GM23338 (cell line): ENCODE data around the gene RASA3. TPM values are rescaled to one million over a fixed set of nuclear protein-coding genes. Genes with fewer than 3 reads are reported as not detected.

Source experiments
- ATAC-seq: fragments of 200-7000 bp; cut with Tn5 transposase; 3 replicates; pipeline ENCODE4 v1.9.1; 2020
- DNase-seq: peaks from one replicate; pipeline ENCODE4 v3.0.0-alpha.2; 2015; ENCODE audit warnings: low spot score
- H2AFZ ChIP-seq: fragments of 200-600 bp; sonication (generic); 2 replicates; pipeline ENCODE4 v1.8.0; 2016; ENCODE audit warnings: antibody characterized with exemption, mild to moderate bottlenecking, moderate library complexity
- H3F3A ChIP-seq: fragments of 200-600 bp; sonication (generic); replicated peaks from 2 replicates; pipeline ENCODE4 v1.8.0; 2017; ENCODE audit warnings: antibody characterized with exemption, mixed run types, low read depth
- H3K27ac ChIP-seq: fragments of 200-600 bp; sonication (generic); 2 replicates; pipeline ENCODE4 v1.6.1; 2016; ENCODE audit warnings: low read depth
- H3K27me3 ChIP-seq: fragments of 200-600 bp; sonication (generic); 2 replicates; pipeline ENCODE4 v1.8.0; 2016; ENCODE audit warnings: mild to moderate bottlenecking, mixed run types, moderate library complexity; ENCODE audit not compliant: insufficient read depth
- H3K36me3 ChIP-seq: fragments of 200-600 bp; sonication (generic); 2 replicates; pipeline ENCODE4 v1.8.0; 2016; ENCODE audit warnings: mild to moderate bottlenecking; ENCODE audit not compliant: insufficient read depth
- H3K4me1 ChIP-seq: fragments of 200-600 bp; sonication (generic); 2 replicates; pipeline ENCODE4 v1.8.0; 2016; ENCODE audit warnings: mild to moderate bottlenecking, moderate library complexity; ENCODE audit not compliant: insufficient read depth
- H3K4me2 ChIP-seq: fragments of 200-600 bp; sonication (generic); 2 replicates; pipeline ENCODE4 v1.7.1; 2017; ENCODE audit warnings: mixed run types
- H3K4me3 ChIP-seq: fragments of 200-600 bp; sonication (generic); 2 replicates; pipeline ENCODE4 v1.6.1; 2016; ENCODE audit warnings: mixed run types
- H3K79me2 ChIP-seq: fragments of 200-600 bp; sonication (generic); replicated peaks from 2 replicates; pipeline ENCODE4 v1.8.0; 2017; ENCODE audit warnings: mild to moderate bottlenecking; ENCODE audit not compliant: insufficient read depth
- H3K9me2 ChIP-seq: fragments of 200-600 bp; sonication (generic); 2 replicates; pipeline ENCODE4 v1.8.0; 2017; ENCODE audit not compliant: insufficient read depth
- H4K20me1 ChIP-seq: fragments of 200-600 bp; sonication (generic); replicated peaks from 2 replicates; pipeline ENCODE4 v1.8.0; 2017; ENCODE audit warnings: mild to moderate bottlenecking; ENCODE audit not compliant: insufficient read depth
- H3K27ac Mint-ChIP-seq: 2 replicates; pipeline ENCODE4 v1.8.0; 2020; ENCODE audit warnings: inconsistent platforms, mild to moderate bottlenecking, moderate library complexity, mixed read lengths
- H3K27me3 Mint-ChIP-seq: 3 replicates; pipeline ENCODE4 v1.8.0; 2022; ENCODE audit warnings: low read depth, mild to moderate bottlenecking, moderate library complexity, mixed read lengths, inconsistent platforms; ENCODE audit not compliant: insufficient read depth, poor library complexity
- H3K36me3 Mint-ChIP-seq: 3 replicates; pipeline ENCODE4 v1.8.0; 2021; ENCODE audit warnings: low read depth, mild to moderate bottlenecking, inconsistent platforms, moderate library complexity, mixed read lengths
- H3K4me1 Mint-ChIP-seq: 3 replicates; pipeline ENCODE4 v1.8.0; 2020; ENCODE audit warnings: mild to moderate bottlenecking, inconsistent platforms, mixed read lengths
- H3K4me3 Mint-ChIP-seq: 3 replicates; pipeline ENCODE4 v1.8.0; 2021; ENCODE audit warnings: moderate library complexity, mild to moderate bottlenecking, inconsistent platforms, mixed read lengths
- H3K9me3 Mint-ChIP-seq: 3 replicates; pipeline ENCODE4 v1.8.0; 2020; ENCODE audit warnings: moderate library complexity, mild to moderate bottlenecking, inconsistent platforms, mixed read lengths
- CREB1 ChIP-seq: fragments of 250-450 bp; sonication (Bioruptor Pico); IDR thresholded peaks from 2 replicates; pipeline ENCODE4 v1.5.0; 2020; ENCODE audit warnings: low read depth, mild to moderate bottlenecking, moderate library complexity
- EZH2 ChIP-seq: fragments of 200-600 bp; sonication (generic); IDR thresholded peaks from one replicate; pipeline ENCODE4 v1.8.0; 2017; ENCODE audit warnings: antibody characterized with exemption, mild to moderate bottlenecking, low read depth; ENCODE audit not compliant: unreplicated experiment
- EZH2phosphoT487 ChIP-seq: fragments of 200-600 bp; sonication (generic); IDR thresholded peaks from one replicate; pipeline ENCODE4 v1.8.1; 2018; ENCODE audit warnings: antibody characterized with exemption; ENCODE audit not compliant: unreplicated experiment
- JUNB ChIP-seq: IDR thresholded peaks from one replicate; pipeline ENCODE4 v1.6.1; 2016; ENCODE audit warnings: antibody characterized with exemption; ENCODE audit not compliant: unreplicated experiment
- NANOG ChIP-seq: IDR thresholded peaks from 2 replicates; pipeline ENCODE4 v1.6.1; 2016; ENCODE audit warnings: antibody characterized with exemption, borderline replicate concordance
- POLR2AphosphoS5 ChIP-seq: IDR thresholded peaks from 2 replicates; pipeline ENCODE4 v1.6.1; 2016; ENCODE audit warnings: antibody characterized with exemption, low read depth
- STAT1 ChIP-seq: IDR thresholded peaks from one replicate; pipeline ENCODE4 v1.6.1; 2016; ENCODE audit warnings: antibody characterized with exemption; ENCODE audit not compliant: unreplicated experiment
- ZNF114 ChIP-seq: fragments of 250-450 bp; sonication (Bioruptor Pico); IDR thresholded peaks from 2 replicates; pipeline ENCODE4 v1.5.0; 2020; ENCODE audit warnings: mild to moderate bottlenecking, moderate library complexity
- polyA plus RNA-seq: library from polyadenylated mRNA; unstranded; fragments of >200 nt; fragmentation: Nextera tagmentation; extraction: Ambion mirVana; gene quantifications from 2 replicates; pipeline ENCODE4 v1.2.1, GENCODE V29; 2016
- total RNA-seq: library from RNA; depleted of rRNA; stranded (reverse); fragments of >200 nt; shearing (Covaris generic); gene quantifications from 2 replicates; pipeline ENCODE4 v1.2.3, GENCODE V29; 2014
- TF ChIP-seq, protein P1 (sequence below): fragments of 250-450 bp; sonication (Bioruptor Pico); IDR thresholded peaks from 2 replicates; pipeline ENCODE4 v1.5.0; 2020; ENCODE audit warnings: mild to moderate bottlenecking, moderate library complexity

Gene RASA3
- total and polyA plus RNA-seq, 2 experiments from 2014 or later = 11.2 to 20.7 TPM

DNA sequence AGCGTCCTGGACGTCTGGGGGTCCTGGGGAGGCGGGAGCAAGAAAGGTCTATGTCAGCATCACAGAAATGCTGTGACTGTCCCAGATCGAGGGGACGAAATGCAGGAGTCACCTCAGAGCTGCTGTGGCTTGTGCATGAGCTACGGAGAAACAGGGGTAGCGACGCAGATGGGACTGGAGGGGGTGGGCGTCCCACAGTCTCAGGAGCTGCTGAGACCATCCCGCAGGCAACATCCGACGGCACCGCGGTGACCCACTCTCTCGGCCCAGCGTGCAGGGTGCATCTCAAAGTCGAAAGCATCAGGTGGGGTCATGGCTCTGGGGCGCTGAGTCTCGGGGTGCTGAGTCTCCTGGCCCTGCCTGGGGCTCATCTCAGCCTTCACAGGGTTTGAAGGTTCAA is 121.2 kb downstream of the RASA3 start (continued):
- TF ChIP-seq, protein P1, sequence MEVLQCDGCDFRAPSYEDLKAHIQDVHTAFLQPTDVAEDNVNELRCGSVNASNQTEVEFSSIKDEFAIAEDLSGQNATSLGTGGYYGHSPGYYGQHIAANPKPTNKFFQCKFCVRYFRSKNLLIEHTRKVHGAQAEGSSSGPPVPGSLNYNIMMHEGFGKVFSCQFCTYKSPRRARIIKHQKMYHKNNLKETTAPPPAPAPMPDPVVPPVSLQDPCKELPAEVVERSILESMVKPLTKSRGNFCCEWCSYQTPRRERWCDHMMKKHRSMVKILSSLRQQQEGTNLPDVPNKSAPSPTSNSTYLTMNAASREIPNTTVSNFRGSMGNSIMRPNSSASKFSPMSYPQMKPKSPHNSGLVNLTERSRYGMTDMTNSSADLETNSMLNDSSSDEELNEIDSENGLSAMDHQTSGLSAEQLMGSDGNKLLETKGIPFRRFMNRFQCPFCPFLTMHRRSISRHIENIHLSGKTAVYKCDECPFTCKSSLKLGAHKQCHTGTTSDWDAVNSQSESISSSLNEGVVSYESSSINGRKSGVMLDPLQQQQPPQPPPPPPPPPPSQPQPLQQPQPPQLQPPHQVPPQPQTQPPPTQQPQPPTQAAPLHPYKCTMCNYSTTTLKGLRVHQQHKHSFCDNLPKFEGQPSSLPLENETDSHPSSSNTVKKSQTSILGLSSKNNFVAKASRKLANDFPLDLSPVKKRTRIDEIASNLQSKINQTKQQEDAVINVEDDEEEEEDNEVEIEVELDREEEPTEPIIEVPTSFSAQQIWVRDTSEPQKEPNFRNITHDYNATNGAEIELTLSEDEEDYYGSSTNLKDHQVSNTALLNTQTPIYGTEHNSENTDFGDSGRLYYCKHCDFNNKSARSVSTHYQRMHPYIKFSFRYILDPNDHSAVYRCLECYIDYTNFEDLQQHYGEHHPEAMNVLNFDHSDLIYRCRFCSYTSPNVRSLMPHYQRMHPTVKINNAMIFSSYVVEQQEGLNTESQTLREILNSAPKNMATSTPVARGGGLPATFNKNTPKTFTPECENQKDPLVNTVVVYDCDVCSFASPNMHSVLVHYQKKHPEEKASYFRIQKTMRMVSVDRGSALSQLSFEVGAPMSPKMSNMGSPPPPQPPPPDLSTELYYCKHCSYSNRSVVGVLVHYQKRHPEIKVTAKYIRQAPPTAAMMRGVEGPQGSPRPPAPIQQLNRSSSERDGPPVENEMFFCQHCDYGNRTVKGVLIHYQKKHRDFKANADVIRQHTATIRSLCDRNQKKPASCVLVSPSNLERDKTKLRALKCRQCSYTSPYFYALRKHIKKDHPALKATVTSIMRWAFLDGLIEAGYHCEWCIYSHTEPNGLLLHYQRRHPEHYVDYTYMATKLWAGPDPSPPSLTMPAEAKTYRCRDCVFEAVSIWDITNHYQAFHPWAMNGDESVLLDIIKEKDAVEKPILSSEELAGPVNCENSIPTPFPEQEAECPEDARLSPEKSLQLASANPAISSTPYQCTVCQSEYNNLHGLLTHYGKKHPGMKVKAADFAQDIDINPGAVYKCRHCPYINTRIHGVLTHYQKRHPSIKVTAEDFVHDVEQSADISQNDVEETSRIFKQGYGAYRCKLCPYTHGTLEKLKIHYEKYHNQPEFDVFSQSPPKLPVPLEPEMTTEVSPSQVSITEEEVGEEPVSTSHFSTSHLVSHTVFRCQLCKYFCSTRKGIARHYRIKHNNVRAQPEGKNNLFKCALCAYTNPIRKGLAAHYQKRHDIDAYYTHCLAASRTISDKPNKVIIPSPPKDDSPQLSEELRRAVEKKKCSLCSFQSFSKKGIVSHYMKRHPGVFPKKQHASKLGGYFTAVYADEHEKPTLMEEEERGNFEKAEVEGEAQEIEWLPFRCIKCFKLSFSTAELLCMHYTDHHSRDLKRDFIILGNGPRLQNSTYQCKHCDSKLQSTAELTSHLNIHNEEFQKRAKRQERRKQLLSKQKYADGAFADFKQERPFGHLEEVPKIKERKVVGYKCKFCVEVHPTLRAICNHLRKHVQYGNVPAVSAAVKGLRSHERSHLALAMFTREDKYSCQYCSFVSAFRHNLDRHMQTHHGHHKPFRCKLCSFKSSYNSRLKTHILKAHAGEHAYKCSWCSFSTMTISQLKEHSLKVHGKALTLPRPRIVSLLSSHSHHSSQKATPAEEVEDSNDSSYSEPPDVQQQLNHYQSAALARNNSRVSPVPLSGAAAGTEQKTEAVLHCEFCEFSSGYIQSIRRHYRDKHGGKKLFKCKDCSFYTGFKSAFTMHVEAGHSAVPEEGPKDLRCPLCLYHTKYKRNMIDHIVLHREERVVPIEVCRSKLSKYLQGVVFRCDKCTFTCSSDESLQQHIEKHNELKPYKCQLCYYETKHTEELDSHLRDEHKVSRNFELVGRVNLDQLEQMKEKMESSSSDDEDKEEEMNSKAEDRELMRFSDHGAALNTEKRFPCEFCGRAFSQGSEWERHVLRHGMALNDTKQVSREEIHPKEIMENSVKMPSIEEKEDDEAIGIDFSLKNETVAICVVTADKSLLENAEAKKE (CRISPR knock-in tag) = no peak
- no peak for TF ChIP-seq CREB1 (CRISPR knock-in tag)

GRCh38 chr13:114010401-114011101 is 121.9 kb downstream of the RASA3 start:
- DNase-seq = no peak
- Histone ChIP-seq H3K4me3 (no peak overlapping the region), H2AFZ (no peak overlapping the region), H3K79me2 (no peaks in the 10 kb centered on the region), H3K9me2 (no peaks in the 10 kb centered on the region), H3K4me1 (no peaks in the 10 kb centered on the region), H3K27ac (no peak overlapping the region), H3F3A (no peaks in the 10 kb centered on the region), H3K36me3 (no peaks in the 10 kb centered on the region), H3K27me3 (no peaks in the 10 kb centered on the region), H3K4me2 (no peak overlapping the region), H4K20me1 (no peaks in the 10 kb centered on the region)
- peak; percentile 40; the same call in 1 of the 3 replicates for ATAC-seq
- Mint-ChIP-seq H3K27ac (peak overlapping the region; percentile 61; the same call in 1 of the 2 replicates), H3K4me3 (no peak overlapping the region), H3K27me3 (peaks cover 3% of the 10 kb centered on the region), H3K36me3 (peaks cover 13% of the 10 kb centered on the region), H3K4me1 (no peaks in the 10 kb centered on the region; the same call in 2 of the 3 replicates), H3K9me3 (no peaks in the 10 kb centered on the region)
- TF ChIP-seq NANOG (no peak), STAT1 (no peak), EZH2 (no peak), EZH2phosphoT487 (no peak), ZNF114 (CRISPR knock-in tag) (no peak), POLR2AphosphoS5 (no peak), JUNB (no peak)
- TF ChIP-seq, protein P1 (CRISPR knock-in tag) = no peak
